Endodermal cell (in vitro differentiated cells): Measurements from ENCODE around the gene TALDO1. TPM values are rescaled to one million over a fixed set of nuclear protein-coding genes. Genes with fewer than 3 reads are reported as not detected.
A peak's percentile ranks its signal among the peaks of the same experiment; 100 is the strongest.

ENCODE experiments used
- DNase-seq: peaks from one replicate; pipeline ENCODE4 v3.0.0-alpha.2; 2017
- H3K27ac ChIP-seq: 2 replicates; pipeline ENCODE4 v1.5.1; 2013; ENCODE audit warnings: mild to moderate bottlenecking, low read depth, low read length, moderate library complexity
- H3K27me3 ChIP-seq: 2 replicates; pipeline ENCODE4 v1.6.1; 2013; ENCODE audit warnings: mild to moderate bottlenecking, low read length, moderate library complexity; ENCODE audit not compliant: insufficient read depth, control insufficient read depth, poor library complexity, severe bottlenecking
- H3K36me3 ChIP-seq: 2 replicates; pipeline ENCODE4 v1.7.0; 2013; ENCODE audit warnings: mild to moderate bottlenecking, low read length, moderate library complexity; ENCODE audit not compliant: control insufficient read depth, insufficient read depth
- H3K4me1 ChIP-seq: one replicate; pipeline ENCODE4 v1.7.0; 2013; ENCODE audit warnings: low read length; ENCODE audit not compliant: control insufficient read depth, insufficient read depth
- H3K4me3 ChIP-seq: 2 replicates; pipeline ENCODE4 v1.5.1; 2013; ENCODE audit warnings: mild to moderate bottlenecking, low read length, moderate library complexity
- H3K9ac ChIP-seq: 2 replicates; pipeline ENCODE4 v1.6.1; 2013; ENCODE audit warnings: mild to moderate bottlenecking, low read length, moderate library complexity; ENCODE audit not compliant: poor library complexity, severe bottlenecking; ENCODE audit errors: extremely low read depth
- H3K9me3 ChIP-seq: 2 replicates; pipeline ENCODE4 v1.6.1; 2013; ENCODE audit warnings: mild to moderate bottlenecking, low read length, moderate library complexity; ENCODE audit not compliant: control insufficient read depth
- H3K27ac Mint-ChIP-seq: 2 replicates; pipeline ENCODE4 v1.8.0; 2020; ENCODE audit warnings: mixed read lengths
- H3K27me3 Mint-ChIP-seq: 2 replicates; pipeline ENCODE4 v1.8.0; 2021; ENCODE audit warnings: mild to moderate bottlenecking, mixed read lengths; ENCODE audit not compliant: insufficient read depth
- H3K36me3 Mint-ChIP-seq: 2 replicates; pipeline ENCODE4 v1.8.0; 2020; ENCODE audit warnings: low read depth, mixed read lengths
- H3K4me1 Mint-ChIP-seq: 2 replicates; pipeline ENCODE4 v1.8.0; 2020; ENCODE audit warnings: mixed read lengths
- H3K4me3 Mint-ChIP-seq: 2 replicates; pipeline ENCODE4 v1.8.0; 2020; ENCODE audit warnings: mild to moderate bottlenecking, moderate library complexity, mixed read lengths
- H3K9me3 Mint-ChIP-seq: 2 replicates; pipeline ENCODE4 v1.8.0; 2020; ENCODE audit warnings: mild to moderate bottlenecking, mixed read lengths
- WGBS, 2 experiments: methylation state at CpG; one replicate each; pipeline versions ENCODE4 v1.1.5 to v1.1.7; 2013; ENCODE audit warnings: missing lambda C conversion rate in 2 of 2, mixed read lengths in 1 of 2; ENCODE audit not compliant: insufficient coverage in 1 of 2, insufficient read length in 1 of 2; 5-methylcytosine and 5-hydroxymethylcytosine counted together
- total RNA-seq, 2 donors: library from RNA; stranded (reverse); fragmentation: NEBNext Ultra II Directional in 1 of 2; extraction: Animal tissue kit (Norgen Biotek cat#: 25700) in 1 of 2; gene quantifications; 2 replicates in 1 of 2; 3 replicates in 1 of 2; pipeline ENCODE4 v1.2.1, GENCODE V29; 2021
- TF ChIP-seq, protein P1 (sequence below): fragments of 200-600 bp; sonication (generic); conservative IDR thresholded peaks from 2 replicates; pipeline ENCODE4 v1.5.0; 2021; ENCODE audit warnings: antibody characterized with exemption, mild to moderate bottlenecking

Gene TALDO1
- total RNA-seq, 2 donors from 2014 or later: 177 to 221 TPM

DNA sequence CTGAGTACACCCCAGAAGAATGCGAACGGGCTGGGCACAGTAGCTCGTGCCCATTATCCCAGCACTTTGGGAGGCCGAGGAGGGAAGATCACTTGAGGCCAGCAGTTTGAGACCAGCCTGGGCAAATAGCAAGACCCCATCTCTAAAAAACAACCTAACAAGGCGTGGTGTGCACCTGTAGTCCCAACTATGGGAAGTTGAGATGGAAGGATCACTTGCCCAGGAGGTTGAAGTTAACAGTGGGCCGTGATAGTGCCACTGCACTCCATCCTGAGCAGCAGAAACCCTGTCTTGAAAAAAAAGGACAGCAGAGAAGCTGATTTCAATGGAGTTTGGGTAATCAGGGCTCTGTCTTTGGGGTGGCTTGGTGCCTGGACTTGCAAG lies 65.8 kb downstream of the TALDO1 start:
- H3K9me3 Mint-ChIP-seq: no peaks in the 10 kb centered on the region
- no peak for DNase-seq
- peak overlapping the region; percentile 58 for H3K27ac Mint-ChIP-seq
- H3K36me3 ChIP-seq: peaks cover 31% of the 10 kb centered on the region
- no peak overlapping the region for H3K27ac ChIP-seq
- 94 to 99% methylated on average over 4 to 6 of the region's 6 CpGs for WGBS, 2 experiments
- H3K4me1 Mint-ChIP-seq: peaks cover 17% of the 10 kb centered on the region
- peaks cover 31% of the 10 kb centered on the region for H3K36me3 Mint-ChIP-seq
- no peak overlapping the region for H3K4me3 Mint-ChIP-seq
- H3K27me3 ChIP-seq: no peaks in the 10 kb centered on the region
- H3K4me3 ChIP-seq: no peak overlapping the region
- no peaks in the 10 kb centered on the region for H3K4me1 ChIP-seq
- no peaks in the 10 kb centered on the region for H3K9me3 ChIP-seq
- no peaks in the 10 kb centered on the region for H3K27me3 Mint-ChIP-seq
- H3K9ac ChIP-seq: no peak overlapping the region
- TF ChIP-seq, protein P1, sequence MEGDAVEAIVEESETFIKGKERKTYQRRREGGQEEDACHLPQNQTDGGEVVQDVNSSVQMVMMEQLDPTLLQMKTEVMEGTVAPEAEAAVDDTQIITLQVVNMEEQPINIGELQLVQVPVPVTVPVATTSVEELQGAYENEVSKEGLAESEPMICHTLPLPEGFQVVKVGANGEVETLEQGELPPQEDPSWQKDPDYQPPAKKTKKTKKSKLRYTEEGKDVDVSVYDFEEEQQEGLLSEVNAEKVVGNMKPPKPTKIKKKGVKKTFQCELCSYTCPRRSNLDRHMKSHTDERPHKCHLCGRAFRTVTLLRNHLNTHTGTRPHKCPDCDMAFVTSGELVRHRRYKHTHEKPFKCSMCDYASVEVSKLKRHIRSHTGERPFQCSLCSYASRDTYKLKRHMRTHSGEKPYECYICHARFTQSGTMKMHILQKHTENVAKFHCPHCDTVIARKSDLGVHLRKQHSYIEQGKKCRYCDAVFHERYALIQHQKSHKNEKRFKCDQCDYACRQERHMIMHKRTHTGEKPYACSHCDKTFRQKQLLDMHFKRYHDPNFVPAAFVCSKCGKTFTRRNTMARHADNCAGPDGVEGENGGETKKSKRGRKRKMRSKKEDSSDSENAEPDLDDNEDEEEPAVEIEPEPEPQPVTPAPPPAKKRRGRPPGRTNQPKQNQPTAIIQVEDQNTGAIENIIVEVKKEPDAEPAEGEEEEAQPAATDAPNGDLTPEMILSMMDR: no peak

DNA sequence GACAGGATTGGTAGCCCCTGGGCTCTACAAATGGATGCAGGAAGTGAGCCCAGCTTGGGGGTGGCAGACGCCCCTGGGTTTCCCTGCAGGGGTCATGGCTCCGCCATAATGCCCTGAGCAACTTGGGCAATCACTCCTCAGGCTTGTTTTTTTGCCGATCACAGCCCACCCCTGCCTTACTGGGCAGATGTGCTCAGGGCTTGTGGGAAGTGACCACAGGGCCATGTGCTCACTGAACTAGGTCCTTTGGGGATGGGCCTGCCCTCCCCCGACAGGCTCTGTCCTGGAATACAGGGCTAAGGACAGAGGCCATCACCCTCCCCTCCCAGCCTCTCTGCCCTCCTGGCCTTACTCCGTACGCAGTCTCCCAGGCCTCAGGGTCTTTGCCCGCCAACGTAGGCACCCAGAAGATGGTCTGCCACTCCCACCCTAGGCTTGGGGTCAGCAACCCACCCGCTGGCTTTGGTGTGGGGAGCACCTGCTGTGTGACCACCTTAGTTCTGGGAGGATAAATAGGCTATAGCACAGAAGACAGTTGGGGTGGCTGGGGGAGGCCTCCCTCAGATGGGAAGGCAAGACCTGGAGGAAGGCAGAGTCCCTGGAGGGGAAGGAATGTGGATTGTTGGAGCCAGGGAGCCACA lies 66.3 kb downstream of the TALDO1 start:
- H3K4me3 Mint-ChIP-seq: no peak overlapping the region
- TF ChIP-seq, protein P1: no peak
- peaks cover 31% of the 10 kb centered on the region for H3K36me3 Mint-ChIP-seq
- no peak for DNase-seq
- Histone ChIP-seq H3K27me3 (no peaks in the 10 kb centered on the region), H3K4me3 (no peak overlapping the region), H3K4me1 (no peaks in the 10 kb centered on the region), H3K9ac (no peak overlapping the region), H3K9me3 (no peaks in the 10 kb centered on the region), H3K27ac (no peak overlapping the region), H3K36me3 (peaks cover 31% of the 10 kb centered on the region)
- no peaks in the 10 kb centered on the region for H3K9me3 Mint-ChIP-seq
- peaks cover 15% of the 10 kb centered on the region for H3K4me1 Mint-ChIP-seq
- WGBS, 2 experiments: 84 to 95% methylated on average over 3 to 9 of the region's 9 CpGs
- no peaks in the 10 kb centered on the region for H3K27me3 Mint-ChIP-seq
- peak overlapping the region; percentile 21 for H3K27ac Mint-ChIP-seq

Other genes starting within 250 kb of the TALDO1 start
- 10 to 100 TPM; 42.7 to 43.2 TPM for gene RNH1, start 240.2 kb upstream of the TALDO1 start, total RNA-seq
- 10 to 100 TPM; 64.8 to 68.2 TPM for gene HRAS, start 211.9 kb upstream of the TALDO1 start, total RNA-seq
- 1 to 10 TPM; 3.0 to 4.3 TPM for gene LRRC56, start 209.9 kb upstream of the TALDO1 start, total RNA-seq
- gene LMNTD2, start 186.7 kb upstream of the TALDO1 start, total RNA-seq: 10 to 100 TPM in 1 of 2 donors, 1 to 10 TPM in 1; 8.5 to 13.3 TPM
- gene RASSF7, start 186.5 kb upstream of the TALDO1 start, total RNA-seq: 10 to 100 TPM; 34.2 to 36.3 TPM
- 10 to 100 TPM; 43.4 to 48.0 TPM for gene PHRF1, start 171.0 kb upstream of the TALDO1 start, total RNA-seq
- 10 to 100 TPM in 1 of 2 donors, 1 to 10 TPM in 1; 9.3 to 16.8 TPM for gene IRF7, start 131.5 kb upstream of the TALDO1 start, total RNA-seq
- under 1 TPM; 0.13 to 0.27 TPM for gene CDHR5, start 122.5 kb upstream of the TALDO1 start, total RNA-seq
- gene SCT, start 120.3 kb upstream of the TALDO1 start, total RNA-seq: 1 to 10 TPM; 3.9 to 6.1 TPM
- gene DRD4, start 110.2 kb upstream of the TALDO1 start, total RNA-seq: 1 to 10 TPM; 1.8 to 2.7 TPM
- 10 to 100 TPM; 44.1 to 51.9 TPM for gene DEAF1, start 52.2 kb upstream of the TALDO1 start, total RNA-seq
- 10 to 100 TPM; 13.2 to 19.1 TPM for gene TMEM80, start 51.6 kb upstream of the TALDO1 start, total RNA-seq
- 10 to 100 TPM; 26.2 to 28.0 TPM for gene EPS8L2, start 41.2 kb upstream of the TALDO1 start, total RNA-seq
- 10 to 100 TPM; 57.2 to 63.2 TPM for gene GATD1, start 30.0 kb downstream of the TALDO1 start, total RNA-seq
- gene CEND1, start 42.6 kb downstream of the TALDO1 start, total RNA-seq: not detected
- gene SLC25A22, start 50.8 kb downstream of the TALDO1 start, total RNA-seq: 10 to 100 TPM; 46.5 to 56.2 TPM
- 10 to 100 TPM; 39.9 to 48.8 TPM for gene PIDD1, start 57.8 kb downstream of the TALDO1 start, total RNA-seq
- gene RPLP2, start 62.5 kb downstream of the TALDO1 start, total RNA-seq: 1,000 to 10,000 TPM; 1,966 to 2,020 TPM
- 10 to 100 TPM; 77.0 to 77.6 TPM for gene PNPLA2, start 71.5 kb downstream of the TALDO1 start, total RNA-seq
- 10 to 100 TPM; 22.3 to 28.1 TPM for gene CRACR2B, start 80.5 kb downstream of the TALDO1 start, total RNA-seq
- gene CD151, start 85.5 kb downstream of the TALDO1 start, total RNA-seq: 100 to 1,000 TPM; 139 to 165 TPM
- 100 to 1,000 TPM; 139 to 148 TPM for gene POLR2L, start 95.1 kb downstream of the TALDO1 start, total RNA-seq
- 10 to 100 TPM; 56.8 to 71.1 TPM for gene TSPAN4, start 95.4 kb downstream of the TALDO1 start, total RNA-seq
- gene CHID1, start 163.3 kb downstream of the TALDO1 start, total RNA-seq: 10 to 100 TPM; 82.0 to 83.5 TPM
- gene AP2A2, start 178.4 kb downstream of the TALDO1 start, total RNA-seq: 10 to 100 TPM; 79.4 to 97.7 TPM